Femur (tissue), 1 donor: ENCODE data around the gene RNF146.
"Not testable (repeated sequence)": the region's sequence is repeated elsewhere in the genome, so short reads cannot be mapped to it uniquely, and the experiment has no call there.

ENCODE experiments used
- DNase-seq: peaks from one replicate; pipeline ENCODE4 v3.0.0-alpha.2; 2017

Gene RNF146

GRCh38 chr6:127289934-127290333 is 23.3 kb downstream of the RNF146 start:
- DNase-seq: no peak

DNA sequence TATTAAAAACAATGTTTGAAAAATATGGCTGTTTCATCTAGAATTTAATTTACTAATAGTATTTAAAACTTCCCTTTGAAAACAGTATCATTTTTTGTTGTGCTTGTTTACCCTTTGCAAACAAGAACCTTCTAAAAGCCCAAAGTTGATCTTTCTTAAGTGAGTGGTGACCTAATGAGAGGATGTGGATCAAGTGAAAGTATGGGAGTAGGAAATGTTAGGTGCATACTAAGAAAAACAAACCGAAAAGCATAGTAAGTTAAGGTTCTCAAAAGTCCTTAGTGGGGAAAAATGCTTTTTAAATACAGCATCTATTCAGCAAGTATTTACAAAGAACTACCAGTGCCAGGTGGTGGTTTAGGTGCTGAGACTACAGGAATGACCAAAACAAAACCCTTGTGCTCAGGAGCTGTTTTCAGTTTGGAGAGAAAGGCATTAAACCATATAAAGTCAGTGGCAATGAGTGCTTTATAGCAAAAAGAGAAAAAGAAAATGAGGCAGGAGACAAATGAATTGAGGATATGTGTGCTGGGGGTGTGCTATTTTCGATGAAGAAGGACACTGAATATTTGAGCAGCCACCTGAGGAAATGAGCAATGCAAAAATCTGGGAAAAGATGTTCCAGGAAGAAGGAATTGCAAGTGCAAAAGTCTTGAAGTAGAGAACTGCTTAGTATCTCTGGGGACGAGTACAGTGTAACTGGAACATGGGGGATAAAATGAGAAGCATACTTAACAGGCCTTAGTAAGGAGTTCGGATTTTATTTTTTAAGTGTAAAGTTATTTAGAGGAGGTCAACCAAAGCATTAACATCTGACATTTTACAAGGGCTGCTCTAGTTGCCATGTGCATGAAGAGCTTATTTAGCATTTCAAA is 24.0 kb downstream of the RNF146 start:
- DNase-seq: no peak

GRCh38 chr6:127291495-127291894 is 24.8 kb downstream of the RNF146 start:
- no peak for DNase-seq

DNA sequence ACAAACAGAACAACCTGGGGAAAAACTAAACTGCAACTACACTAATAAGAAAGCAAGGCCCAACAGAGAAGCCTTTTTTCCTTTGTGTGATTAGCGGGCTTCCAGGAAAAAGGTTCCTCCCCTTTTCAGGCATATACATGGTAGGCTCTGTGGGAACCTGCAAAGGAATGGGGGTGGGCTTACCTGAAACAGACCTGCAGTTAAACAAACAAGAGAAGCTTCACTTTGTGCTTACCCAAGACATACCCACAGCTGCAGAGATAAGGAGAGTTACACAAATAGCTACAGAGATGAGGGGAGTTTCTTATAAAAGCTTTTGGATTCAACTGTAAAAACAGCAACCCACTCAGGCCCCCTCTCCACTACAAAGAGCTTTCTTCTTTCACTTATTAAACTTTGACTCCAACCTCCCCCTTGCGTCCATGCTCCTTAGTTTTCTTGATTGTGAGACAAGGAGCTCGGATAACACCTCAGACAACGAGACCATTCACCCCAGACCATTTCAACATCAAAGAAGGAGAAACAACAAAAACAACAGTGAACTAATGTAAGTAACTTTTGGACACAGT is 30.9 kb downstream of the RNF146 start:
- DNase-seq: no peak

GRCh38 chr6:127298475-127298874 is 31.8 kb downstream of the RNF146 start:
- no peak for DNase-seq

DNA sequence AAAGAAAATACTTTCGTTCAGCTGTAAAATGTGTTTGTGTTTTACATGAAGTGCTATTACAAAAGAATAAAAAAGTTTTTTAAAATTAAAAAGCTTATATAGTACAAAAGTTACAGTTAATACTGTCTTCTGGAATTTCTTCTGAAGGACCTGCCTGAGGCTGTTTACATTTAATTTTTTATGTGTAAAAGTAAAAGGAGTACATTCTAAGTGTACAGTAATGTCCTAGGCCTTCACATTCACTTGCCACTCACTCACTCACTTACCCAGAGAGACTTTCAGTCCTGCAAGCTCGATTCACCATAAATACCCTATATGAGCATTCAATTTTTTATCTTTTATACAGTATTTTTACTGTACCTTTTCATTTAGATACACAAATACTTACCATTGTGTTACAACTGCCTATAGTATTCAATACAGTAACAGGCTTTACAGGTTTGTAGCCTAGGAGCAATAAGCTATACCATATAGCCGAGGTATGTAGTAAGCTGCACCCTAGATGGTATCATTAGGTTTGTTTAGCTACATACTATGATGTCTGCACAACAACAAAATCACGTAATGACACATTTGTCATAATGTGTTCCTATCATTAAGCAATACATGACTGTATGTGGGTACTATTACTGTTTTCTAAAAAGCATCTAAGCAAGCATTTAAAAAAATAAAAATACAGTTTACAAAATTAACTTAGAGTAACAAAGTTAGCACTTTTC is 33.0 kb downstream of the RNF146 start:
- no peak for DNase-seq

DNA sequence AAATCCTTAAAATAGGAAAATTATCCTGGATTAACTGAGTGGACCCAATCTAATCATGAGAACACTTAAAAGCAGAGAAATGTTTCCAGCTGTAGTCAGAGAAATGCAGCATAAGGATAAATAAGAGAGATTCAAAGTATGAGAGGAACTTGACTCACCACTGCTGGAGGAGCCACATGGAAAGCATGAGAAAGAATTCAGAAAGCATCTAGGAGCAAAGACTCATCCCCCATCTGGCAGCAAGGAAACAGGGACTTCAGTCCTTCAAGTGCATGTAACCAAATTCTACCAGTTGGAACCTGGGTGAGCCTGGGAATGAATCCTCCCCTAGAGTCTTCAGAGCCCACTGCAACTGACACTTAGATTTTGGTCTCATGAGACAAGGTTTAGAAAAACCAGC is 33.7 kb downstream of the RNF146 start:
- DNase-seq: peak; percentile 23

- DNase-seq: no peak
These were observed 34.6 kb downstream of the RNF146 start for GRCh38 chr6:127301199-127301700.

DNA sequence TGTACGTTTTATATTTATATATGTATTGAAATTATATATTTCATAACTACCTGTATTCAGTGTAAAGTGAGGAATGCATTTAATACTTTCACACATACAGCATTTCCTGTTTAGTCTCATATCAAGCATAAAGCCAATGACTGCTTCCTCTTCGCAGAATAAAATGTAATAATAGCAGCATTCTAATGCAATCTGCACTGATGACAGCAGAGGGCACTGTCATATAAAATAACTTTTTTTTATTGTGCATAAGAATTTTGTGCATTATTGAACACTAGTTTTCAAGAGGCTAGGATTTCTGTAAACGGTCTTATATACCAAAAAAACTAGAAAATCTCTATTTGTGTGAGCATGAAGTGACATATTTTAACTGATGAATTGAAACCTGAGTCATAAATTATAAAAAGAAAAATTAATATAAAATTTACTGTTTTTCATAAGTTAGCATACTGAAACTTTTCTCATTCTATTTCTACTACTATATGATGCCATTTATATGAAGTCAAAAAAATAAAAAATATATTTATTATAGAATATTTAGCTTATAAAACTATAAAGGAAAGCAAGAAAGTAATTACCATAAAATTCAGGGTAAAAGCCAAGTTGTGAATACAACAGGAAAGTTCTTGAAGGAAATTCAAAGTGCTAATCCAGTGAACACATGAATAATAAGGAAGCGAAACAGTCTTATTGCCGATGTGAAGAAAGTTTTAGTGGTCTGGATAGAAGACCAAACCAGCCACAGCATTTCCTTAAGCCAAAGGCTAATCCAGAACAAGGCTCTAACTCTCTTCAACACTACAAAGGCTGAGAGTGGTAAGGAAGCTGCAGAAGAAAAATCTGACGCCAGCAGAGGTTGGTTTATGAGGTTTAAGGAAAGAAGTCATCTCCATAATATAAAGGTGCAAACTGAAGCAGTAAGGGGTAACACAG is 36.3 kb downstream of the RNF146 start:
- peak; percentile 32 for DNase-seq

GRCh38 chr6:127303917-127304316 is 37.3 kb downstream of the RNF146 start:
- DNase-seq: no peak

- DNase-seq: no peak
These were observed 39.1 kb downstream of the RNF146 start for GRCh38 chr6:127305741-127306140.

DNA sequence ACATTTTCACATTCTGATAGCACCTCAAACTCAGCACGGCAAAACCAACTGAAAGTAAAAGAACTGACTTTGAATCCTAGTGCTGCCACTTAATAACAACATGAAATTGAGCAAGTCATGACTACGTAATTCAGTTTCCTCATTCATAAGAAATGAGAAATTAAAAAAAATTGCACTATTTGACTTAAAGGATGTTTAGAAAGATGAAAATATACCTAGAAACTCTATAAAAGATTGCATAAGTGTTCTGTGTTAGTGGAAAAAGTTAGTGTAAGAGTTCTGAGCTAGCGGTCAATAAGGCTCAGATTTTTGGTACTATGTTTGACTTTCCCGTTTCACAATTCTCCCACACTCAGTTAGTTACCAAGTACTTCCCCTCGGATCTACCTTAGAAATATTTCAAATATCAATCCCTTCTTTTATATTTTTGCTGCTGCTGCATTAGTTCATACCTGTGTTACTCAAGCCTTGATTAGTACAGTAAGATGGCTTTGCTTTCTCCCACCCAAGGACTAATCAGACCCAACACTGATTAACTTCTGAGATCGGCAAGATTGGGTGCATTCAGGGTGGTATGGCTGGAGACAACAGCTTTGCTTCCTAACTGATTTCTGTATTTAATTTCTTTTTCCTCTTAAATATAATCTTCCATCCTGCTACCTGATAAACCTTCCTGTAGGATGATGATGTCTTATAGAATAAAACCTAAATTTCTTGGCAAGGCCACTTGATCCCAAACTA is 50.9 kb downstream of the RNF146 start:
- no peak for DNase-seq

GRCh38 chr6:127319686-127320085 is 53.0 kb downstream of the RNF146 start:
- no peak for DNase-seq

DNA sequence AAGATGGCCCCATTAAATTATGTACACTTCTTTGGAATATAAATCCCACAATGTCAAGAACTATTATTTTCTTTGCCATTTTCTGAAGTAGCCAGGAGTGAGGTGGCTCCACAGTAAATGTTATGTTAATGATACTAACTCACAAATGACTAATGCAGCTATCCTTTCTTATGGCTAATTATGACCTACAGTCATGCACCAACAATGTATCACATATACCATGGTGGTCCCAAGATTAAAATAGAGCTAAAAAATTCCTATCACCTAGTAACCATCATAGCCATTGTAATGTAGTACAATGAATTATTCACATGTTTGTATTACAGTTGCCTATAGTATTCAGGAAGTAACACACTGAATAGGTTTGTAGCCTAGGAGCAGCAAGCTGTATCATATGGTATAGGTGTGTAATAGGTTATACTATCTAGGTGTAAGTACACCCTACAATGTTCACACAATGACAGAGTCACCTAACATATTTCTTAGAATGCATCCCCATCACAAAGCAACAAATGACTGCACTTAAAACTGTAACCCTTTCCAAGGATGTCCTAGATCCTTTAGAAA is 61.5 kb downstream of the RNF146 start:
- DNase-seq: no peak

DNA sequence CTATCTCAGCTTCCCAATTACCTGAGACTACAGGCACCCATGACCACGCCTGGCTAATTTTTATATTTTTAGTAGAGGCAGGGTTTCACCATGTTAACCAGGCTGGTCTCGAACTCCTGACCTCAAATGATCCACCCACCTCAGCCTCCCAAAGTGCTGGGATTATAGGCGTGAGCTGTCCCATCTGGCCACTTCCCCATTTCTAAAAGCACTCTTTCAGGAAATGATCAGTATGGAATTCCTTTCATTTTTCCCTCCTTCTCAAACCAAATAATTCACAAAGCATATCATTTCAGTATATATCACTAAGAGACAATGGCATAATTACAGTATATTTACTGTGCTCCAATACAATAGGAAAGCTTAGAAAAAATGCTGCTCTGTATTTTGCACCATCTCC is 64.6 kb downstream of the RNF146 start:
- not testable (repeated sequence) for DNase-seq

DNA sequence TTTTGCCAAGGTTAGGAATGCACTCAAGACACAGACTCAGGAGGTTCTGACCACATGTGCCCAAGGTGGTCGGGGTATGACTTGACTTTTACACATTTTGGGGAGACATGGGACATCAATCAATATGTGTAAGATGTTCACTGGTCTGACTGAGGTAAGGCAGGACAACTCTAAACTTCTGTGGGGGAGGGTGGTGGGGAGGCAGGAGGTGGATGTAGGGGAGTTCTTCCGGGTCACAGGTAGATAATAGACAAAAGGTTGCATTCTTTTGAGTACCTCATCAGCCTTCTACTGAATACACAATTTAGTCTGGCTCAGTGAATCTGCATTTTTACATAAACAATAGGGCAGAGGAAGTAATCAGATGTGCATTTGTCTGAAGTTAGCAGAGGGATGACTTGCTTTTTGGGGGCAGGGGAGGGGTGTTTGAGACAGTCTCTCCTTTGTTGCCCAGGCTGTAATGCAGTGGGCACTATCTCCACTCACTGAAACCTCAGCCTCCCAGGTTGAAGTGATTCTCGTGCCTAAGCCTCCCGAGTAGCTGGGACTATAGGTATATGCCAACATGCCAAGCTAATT is 65.8 kb downstream of the RNF146 start:
- no peak for DNase-seq
